ENCODE measurements around the gene FSTL1. TPM values are rescaled to one million over a fixed set of nuclear protein-coding genes. Genes with fewer than 3 reads are reported as not detected.
A peak's percentile ranks its signal among the peaks of the same experiment; 100 is the strongest.

FSTL1 gene
- total and polyA plus RNA-seq, 12 donors, result 54.4 to 346 (median 176) TPM

GRCh38 chr3:120489421-120489820 lies 38.6 kb upstream of the FSTL1 start:
- ATAC-seq (no peak), DNase-seq (no peak)
- no peaks in the 10 kb centered on the region for H3K9me3 ChIP-seq
- 93 to 95% methylated on average over 2 of the region's 2 CpGs for WGBS, 2 donors
- TF ChIP-seq, protein P1, sequence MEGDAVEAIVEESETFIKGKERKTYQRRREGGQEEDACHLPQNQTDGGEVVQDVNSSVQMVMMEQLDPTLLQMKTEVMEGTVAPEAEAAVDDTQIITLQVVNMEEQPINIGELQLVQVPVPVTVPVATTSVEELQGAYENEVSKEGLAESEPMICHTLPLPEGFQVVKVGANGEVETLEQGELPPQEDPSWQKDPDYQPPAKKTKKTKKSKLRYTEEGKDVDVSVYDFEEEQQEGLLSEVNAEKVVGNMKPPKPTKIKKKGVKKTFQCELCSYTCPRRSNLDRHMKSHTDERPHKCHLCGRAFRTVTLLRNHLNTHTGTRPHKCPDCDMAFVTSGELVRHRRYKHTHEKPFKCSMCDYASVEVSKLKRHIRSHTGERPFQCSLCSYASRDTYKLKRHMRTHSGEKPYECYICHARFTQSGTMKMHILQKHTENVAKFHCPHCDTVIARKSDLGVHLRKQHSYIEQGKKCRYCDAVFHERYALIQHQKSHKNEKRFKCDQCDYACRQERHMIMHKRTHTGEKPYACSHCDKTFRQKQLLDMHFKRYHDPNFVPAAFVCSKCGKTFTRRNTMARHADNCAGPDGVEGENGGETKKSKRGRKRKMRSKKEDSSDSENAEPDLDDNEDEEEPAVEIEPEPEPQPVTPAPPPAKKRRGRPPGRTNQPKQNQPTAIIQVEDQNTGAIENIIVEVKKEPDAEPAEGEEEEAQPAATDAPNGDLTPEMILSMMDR (IDR thresholded peaks at IDR 0.05), result no peak
- no peaks in the 10 kb centered on the region for H3K36me3 ChIP-seq
- no peak overlapping the region for H3K27ac ChIP-seq
- H3K4me1 ChIP-seq, result peaks cover 0 to 8% (median 0%) of the 10 kb centered on the region in 9 donors
- intact Hi-C loops (cut with DNase I), result no loop called here
- no peaks in the 10 kb centered on the region for H3K27me3 ChIP-seq
- no peak overlapping the region for H3K4me3 ChIP-seq

DNA sequence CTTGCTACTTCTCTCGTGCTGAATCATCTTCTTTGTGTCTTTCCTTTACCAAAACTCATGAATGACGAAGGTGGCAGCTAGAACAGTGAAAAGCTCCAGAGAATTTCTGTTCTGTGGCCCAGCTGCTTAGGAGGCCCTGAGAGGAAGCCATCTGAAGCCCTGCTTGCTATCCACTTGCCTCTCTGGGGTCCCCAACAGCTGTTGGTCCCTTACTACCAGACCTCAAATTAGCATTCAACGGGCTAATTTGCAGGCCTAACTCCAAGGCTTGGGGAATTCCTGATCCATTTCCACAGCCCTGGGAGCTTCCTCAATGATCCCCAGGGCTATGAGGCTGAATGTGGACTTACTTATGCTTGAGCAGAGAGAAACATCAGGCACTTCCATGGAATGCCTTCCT lies 37.5 kb upstream of the FSTL1 start:
- ATAC-seq, result peak in 2 of 8 donors; percentile 18 to 23

DNA sequence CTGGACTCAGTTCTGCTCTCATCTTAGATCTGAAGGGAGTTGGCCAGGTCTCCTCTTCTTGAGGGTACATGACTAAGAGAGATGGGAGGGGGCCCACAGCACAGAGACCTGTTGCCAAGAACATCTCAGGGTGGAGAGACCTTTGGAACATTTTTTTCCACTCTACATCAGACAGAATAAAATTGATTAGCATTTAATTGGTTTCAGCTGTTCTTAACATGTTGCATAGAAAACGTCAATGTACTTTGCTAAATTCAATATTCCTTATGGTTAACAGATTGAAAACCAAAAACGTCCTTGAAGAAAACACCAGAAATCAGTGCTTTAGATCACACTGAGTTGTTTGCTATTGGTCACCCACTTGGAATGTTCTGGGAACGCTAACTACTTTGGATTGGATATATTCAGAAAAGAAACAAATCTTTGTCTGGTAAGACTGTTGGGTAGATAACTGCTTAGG lies 36.4 kb upstream of the FSTL1 start:
- TF ChIP-seq, protein P1 (IDR thresholded peaks at IDR 0.05), result no peak
- H3K27ac ChIP-seq, result peak overlapping the region in 3 of 10 donors; percentile 40 to 59 (median 43)
- no peaks in the 10 kb centered on the region for H3K36me3 ChIP-seq
- intact Hi-C loops (cut with DNase I), result no loop called here
- DNase-seq, result no peak
- H3K9me3 ChIP-seq, result no peaks in the 10 kb centered on the region
- 58 to 65% methylated on average over 3 of the region's 3 CpGs for WGBS, 2 donors
- H3K4me3 ChIP-seq, result no peak overlapping the region
- H3K4me1 ChIP-seq, result peaks cover 0 to 8% (median 0%) of the 10 kb centered on the region in 9 donors
- H3K27me3 ChIP-seq, result no peaks in the 10 kb centered on the region
- peak in 6 of 8 donors; percentile 65 to 91 (median 72) for ATAC-seq

More for the DNA sequence above, 37.5 kb upstream of the FSTL1 start:
- TF ChIP-seq, protein P1 (IDR thresholded peaks at IDR 0.05), result no peak
- Histone ChIP-seq H3K4me3 (no peak overlapping the region), H3K4me1 (peaks cover 0 to 8% (median 0%) of the 10 kb centered on the region in 9 donors), H3K27me3 (no peaks in the 10 kb centered on the region), H3K36me3 (no peaks in the 10 kb centered on the region), H3K9me3 (no peaks in the 10 kb centered on the region), H3K27ac (peak overlapping the region in 7 of 10 donors; percentile 6 to 68 (median 40))
- intact Hi-C loops (cut with DNase I), result no loop called here
- no peak for DNase-seq
- 66 to 69% methylated on average over 3 of the region's 3 CpGs for WGBS, 2 donors

- peaks cover 0 to 6% (median 0%) of the 10 kb centered on the region in 9 donors for H3K4me1 ChIP-seq
- no peak for DNase-seq
- H3K36me3 ChIP-seq, result no peaks in the 10 kb centered on the region
- TF ChIP-seq, protein P1 (IDR thresholded peaks at IDR 0.05), result no peak
- no peak overlapping the region for H3K4me3 ChIP-seq
- H3K9me3 ChIP-seq, result no peaks in the 10 kb centered on the region
- intact Hi-C loops (cut with DNase I), result no loop called here
- H3K27ac ChIP-seq, result no peak overlapping the region
- no peaks in the 10 kb centered on the region for H3K27me3 ChIP-seq
- ATAC-seq, result no peak
- WGBS, 2 donors, result 92 to 93% methylated on average over 2 of the region's 2 CpGs
Measured at GRCh38 chr3:120481081-120481480, 30.3 kb upstream of the FSTL1 start.

All from heart right ventricle (tissue), 16 donors.